NCI-H2171 treated with DMSO at 0.1 percent for 48 hours (cell line): ENCODE measurements around the gene RAI1.
"Not testable (repeated sequence)": the region's sequence is repeated elsewhere in the genome, so short reads cannot be mapped to it uniquely, and the experiment has no call there.

Source experiments
- DNase-seq: peaks from one replicate; lab custom pipeline; 2025; lab: John Stamatoyannopoulos, UW

RAI1 gene

GRCh38 chr17:17804007-17804406, 122.7 kb downstream of the RAI1 start:
- DNase-seq: no peak

DNA sequence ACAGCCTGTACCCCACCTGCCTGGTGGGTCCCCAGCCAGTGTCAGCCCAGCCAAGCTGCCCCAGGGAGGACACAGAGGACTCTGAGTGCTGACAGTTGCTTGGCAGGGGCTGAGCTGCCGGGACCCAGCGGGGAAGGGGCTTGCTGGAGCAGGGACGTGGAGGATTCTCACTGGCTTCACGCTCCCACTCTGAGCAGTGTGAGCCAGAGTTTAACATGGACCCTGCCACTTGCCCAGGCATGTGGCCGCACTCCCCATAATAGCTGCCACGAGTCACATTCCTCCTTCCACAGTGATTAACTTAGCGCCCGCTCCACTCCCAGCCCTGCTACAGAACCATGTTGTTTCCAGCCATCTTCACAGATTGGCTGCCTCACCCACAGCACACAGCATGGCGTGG, 124.3 kb downstream of the RAI1 start:
- DNase-seq: no peak

DNA sequence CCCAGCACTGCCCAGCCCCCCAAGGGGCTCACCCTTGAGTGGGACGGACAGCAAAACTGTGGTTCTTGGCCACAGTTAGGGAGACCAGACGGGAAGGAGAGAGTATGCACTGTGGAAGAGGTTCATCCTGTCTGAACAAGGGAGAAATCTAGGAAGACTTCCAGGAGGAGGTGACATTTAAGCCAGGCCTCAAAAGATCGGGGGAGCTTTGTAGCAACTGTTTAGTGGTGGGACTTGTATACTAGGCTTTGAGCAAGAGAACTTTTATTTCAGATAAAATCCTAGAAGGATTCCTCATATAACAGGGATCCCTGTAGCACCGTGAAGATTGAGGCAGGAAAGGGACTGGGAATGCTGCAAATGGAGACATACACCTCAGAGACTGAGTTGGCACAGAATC, 124.8 kb downstream of the RAI1 start:
- DNase-seq: no peak

DNA sequence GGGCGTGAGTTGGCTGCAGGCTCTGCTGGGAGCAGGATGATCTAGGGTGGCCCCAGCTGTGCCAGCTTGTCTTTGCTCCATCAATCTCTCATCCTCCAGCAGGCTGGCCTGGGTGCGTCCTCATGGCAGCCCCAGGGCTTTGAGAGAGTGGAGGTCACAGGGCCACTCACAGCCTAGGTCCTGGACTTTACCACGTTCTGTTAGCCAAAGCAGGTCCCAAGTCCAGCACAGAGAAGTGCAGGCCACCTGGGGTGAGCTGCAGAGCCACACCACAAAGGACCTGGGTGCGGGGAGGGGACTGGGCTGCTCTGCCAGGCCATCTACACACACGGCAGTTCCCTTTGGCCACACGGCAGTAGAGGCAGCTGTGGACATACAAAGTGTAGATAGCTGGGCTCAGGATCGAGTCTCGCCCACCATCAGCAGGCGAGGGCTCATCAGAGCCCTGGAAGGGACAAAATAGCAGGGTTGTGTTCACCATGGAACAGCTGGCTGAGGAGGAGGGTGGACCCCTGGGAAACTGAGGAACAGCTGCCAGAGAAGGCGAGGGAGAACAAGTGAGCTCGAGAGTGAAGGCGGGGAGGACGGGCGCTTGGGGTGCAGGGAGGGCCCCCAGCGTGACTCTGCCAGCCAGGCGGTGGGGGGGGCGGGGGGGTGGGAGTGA, 125.5 kb downstream of the RAI1 start:
- DNase-seq: peak; percentile 18

DNA sequence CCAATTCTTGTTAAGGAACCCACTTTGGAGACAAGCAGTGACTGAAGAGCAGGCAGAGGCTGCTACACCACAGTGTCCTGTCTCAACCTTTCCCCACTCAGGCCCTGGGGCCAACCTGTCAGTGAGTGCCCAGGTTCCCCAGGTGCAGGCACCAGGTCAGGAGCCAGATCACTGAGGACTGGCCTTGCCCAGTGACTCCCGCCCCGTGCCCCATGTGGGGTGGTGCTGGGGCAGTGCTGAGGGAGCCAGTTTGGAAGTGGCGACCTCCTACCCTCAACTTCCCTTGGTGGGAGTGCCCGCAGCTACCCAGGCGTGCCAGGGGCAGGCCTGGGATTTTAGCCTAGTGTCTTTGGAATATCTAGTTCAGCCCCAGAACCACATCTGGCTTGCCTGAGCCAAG, 126.2 kb downstream of the RAI1 start:
- DNase-seq: no peak

DNA sequence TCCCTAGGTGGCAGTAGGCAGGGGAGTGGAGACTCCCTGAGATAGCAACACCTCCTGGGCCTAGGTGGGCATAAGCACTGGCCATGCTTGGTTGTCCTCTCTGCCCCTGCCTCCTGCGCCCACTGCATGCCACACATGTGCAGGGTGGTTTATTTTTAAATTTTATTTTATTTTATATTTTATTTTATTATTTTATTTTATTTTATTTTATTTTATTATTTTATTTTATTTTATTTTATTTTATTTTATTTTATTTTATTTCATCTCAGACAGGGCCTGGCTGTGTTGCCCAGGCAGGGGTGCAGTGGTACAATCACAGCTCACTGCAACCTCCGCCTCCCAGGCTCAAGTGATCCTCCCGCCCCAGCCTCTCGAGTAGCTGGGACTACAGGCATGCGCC, 126.9 kb downstream of the RAI1 start:
- DNase-seq: not testable (repeated sequence)

DNA sequence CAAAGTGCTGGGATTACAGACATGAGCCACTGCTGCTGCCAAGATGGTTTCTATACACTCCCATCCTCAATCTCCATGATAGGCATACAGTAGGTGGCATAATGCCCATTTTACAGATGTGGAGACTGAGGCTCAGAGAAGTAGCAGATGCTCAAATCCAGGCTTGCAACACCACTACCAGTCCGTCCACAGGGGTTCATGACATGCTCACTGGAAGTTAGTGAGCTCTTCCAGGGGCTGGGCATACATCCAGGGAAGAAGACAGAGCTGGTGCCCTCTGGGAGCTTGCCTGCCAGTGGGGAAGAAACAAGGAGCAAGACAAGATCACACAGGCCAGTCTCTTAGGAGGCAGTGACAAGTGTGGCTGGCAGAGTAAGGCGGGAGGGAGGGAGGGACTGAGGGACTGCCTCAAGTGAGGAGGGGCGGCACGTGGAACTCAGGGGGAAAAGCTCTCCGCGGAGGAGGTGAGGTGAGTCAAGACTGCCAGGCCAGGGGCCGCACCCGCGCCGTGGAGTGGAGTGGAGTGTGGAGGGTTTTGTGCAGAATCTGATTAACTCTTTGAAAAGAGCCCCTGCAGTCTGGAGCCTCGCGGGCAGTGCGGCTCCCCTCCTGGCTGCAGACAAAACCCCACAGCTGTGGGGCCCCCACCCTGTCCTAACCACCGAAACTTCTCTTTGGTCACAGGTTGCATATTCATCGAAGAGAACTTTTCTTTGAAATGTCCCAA, 127.6 kb downstream of the RAI1 start:
- peak; percentile 22 for DNase-seq

DNA sequence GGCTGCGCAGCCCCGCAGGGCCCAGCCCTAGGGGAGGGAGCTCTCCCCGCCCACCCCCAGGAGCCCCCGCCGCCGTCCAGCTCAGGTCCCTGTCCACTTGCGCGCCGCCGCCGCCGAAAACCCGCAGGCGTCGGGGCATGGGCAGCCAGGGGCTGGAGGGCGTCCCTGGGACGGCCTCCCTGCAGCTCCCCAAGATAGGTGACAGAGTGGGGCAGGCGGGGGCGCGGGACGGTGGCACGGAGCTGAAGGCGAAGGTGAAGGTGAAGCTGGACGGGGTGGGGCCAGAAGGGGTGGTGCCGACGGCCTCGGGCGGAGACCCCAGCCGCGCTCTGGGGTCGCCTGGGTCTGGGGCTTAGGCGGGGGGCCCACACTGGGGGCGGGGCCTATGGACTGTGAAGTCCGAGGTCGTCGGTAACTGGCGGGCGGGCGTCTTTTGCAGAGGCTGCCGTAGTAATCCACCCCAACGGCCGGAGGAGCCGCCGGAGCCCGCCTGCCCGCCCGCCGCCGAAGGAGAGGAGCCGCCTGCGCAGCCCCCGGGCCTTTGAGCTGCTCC, 128.3 kb downstream of the RAI1 start:
- DNase-seq: no peak

DNA sequence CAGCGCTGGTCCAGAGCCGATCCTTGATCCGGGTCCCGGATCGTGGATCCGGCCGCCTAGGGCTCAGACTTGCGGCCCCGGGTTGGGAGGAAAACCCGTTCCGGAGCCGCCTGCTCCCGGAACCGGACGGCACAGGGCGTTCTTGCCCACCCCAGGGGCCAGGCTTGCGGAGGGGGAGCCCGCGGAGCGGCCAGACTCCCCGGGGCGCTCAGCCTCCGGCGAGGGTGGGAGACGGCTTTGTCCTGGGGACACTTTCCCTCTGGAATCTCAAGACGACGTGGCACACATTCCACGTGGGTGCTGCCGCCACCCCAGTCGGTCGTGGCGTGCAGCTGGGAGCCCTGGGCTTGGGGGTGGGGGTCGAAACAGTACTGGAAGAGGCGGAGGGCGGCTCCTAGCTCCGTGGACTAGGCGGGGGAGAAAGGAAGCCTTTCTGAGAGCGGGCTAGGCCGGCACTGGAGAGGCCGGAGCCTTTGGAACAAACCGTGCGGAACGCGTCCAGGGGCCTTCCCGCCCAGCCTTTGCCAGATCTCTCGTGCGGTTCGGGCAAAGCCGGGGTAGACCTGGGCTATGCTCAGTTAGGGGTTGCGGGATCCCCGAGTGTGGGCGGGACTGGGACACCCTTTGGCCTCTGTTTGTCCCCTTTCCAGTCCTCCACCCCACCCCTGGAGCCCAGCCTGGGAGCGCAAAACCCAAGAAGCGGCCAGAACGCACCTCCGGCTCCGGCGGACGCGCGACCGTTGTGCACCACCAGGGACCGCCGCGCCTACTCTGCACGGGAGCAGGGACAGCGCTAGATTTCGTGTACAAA, 129.0 kb downstream of the RAI1 start:
- no peak for DNase-seq

DNA sequence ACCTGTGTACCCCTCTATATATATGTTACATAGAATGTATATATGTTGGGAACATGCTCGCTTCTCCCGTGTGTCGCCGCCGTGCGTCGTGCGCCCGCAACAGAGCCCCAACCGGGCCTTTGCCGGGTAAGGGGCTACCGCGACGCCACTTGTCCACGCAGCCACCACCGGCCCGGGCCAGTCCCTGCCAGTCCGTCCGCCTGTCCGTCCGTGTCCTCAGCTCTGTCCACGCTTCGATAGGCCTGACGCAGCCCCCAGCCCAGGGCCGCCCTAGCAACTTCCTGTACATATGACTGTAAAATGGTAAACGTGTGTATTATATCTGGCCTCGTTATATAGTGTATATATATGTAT, 129.6 kb downstream of the RAI1 start:
- no peak for DNase-seq

- DNase-seq: peak; percentile 25
Observed at GRCh38 chr17:17811381-17812210, 130.3 kb downstream of the RAI1 start.

- DNase-seq: peak; percentile 30
Observed at GRCh38 chr17:17812211-17813054, 131.2 kb downstream of the RAI1 start.

DNA sequence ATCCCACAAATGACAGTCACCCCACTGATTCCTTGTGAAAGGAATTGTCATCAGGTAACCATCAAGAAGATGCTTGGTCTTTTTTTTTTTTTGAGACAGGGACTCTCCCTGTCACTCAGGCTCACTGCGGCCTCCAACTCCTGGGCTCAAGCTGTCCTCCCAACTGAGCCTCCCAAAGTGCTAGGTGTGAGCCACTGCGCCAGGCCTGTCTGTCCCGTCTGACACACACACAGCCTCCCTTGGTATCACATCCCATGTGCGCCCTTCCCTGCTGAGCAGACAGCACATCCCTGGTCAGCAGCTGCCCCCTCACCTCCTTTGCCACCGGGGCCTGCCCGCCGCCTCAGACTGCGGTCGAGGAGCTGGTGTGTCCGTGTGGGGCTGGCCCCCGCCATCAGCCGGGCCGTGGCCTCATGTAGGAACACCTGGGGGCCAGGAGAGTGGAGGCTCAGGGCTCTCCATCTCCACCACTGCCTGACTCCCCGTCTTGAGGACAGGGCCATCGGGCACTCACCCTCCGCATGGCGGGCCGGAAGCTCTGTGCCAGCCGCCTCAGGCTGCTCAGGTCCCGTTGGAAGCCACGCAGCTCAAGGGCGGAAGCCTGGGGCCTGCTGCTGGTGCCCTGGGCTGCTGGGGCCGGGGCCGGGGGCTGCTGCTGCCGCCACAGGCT, 131.9 kb downstream of the RAI1 start:
- DNase-seq: no peak

- DNase-seq: no peak
Observed at GRCh38 chr17:17813725-17814095, 132.5 kb downstream of the RAI1 start.

GRCh38 chr17:17814162-17815061, 133.2 kb downstream of the RAI1 start:
- DNase-seq: peak; percentile 95

- no peak for DNase-seq
Observed at GRCh38 chr17:17815062-17815406, 133.8 kb downstream of the RAI1 start.

DNA sequence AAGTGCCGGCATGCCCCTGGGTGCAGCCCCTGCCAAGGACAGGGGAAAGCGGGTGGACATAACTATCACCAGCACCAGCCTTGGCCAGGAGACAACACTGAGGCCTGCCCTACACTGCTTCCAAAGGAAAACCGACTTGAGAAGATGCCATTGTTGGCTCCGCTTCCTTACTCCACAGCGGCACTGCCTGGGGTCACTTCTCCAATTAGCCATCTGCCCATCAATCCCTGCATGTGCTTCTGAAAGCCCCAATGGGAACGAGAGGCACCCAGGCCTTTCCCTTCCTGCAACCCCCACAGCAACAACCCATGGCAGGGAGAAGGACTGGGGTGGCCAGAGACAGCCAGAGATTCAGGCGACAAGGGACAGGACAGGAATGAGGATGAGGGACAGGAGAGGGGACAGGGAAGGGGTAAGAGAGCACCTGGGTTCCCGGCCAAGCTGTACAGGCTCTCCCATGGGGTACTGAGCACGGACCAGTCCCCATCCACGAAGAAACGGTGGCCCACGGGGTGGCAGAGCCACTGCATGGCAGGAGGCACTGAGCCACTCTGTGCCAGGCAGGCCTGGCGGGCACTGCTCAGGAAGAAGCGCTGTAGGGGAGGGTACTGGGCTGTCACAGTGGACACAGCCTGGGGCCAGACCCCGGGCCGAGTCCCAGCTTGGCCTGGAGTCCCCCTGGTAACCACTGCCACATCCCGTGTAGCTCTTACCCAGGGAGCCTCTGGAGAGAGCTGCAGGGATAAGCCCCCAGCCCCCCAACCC, 134.4 kb downstream of the RAI1 start:
- no peak for DNase-seq

DNA sequence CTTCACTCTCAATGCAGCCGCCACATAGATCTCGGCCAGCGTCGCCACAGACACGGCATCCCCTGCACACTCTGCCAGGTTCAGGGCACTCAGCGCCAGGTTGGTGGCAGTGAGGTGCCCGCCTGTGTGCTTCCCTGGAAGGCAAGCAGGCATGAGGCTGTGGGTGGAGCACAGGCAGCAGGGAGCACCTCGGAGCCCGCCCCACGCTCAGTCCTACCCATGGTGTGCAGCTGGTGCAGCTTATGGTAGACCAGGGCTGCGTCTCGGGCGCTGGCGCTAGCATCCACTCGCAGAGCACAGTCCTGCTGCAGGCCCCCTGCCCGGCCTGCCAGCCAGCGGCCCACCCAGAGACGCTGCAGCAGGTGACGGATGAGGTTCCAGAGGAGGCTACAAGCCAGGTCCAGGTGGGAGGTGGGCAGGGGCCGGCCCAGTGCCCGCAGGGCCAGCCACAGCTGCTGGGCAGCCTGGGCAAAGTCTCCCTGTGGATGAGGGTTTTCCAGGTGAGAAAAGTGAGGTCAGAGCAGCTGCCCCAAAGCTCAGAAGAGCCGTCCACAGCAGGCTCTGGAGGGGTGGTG, 135.1 kb downstream of the RAI1 start:
- DNase-seq: no peak
